ENCODE results near the gene FMNL2. TPM values are rescaled to one million over a fixed set of nuclear protein-coding genes. Genes with fewer than 3 reads are reported as not detected.
A peak's percentile ranks its signal among the peaks of the same experiment; 100 is the strongest.

The FMNL2 gene
- total and polyA plus RNA-seq, 10 donors = 8.8 to 59.3 (median 33.5) TPM

- H3K36me3 ChIP-seq = no peaks in the 10 kb centered on the region
- 68 to 80% (median 77%) methylated on average over 2 of the region's 2 CpGs for WGBS, 5 donors
- H3K4me3 ChIP-seq = peak overlapping the region in 2 of 8 donors; percentile 16 to 45
- intact Hi-C loops (cut with DNase I; ENCODE audit: low total_unique reads) = no loop called here
- no peaks in the 10 kb centered on the region for H3K9me3 ChIP-seq
- H3K4me1 ChIP-seq = peaks cover 0 to 74% (median 44%) of the 10 kb centered on the region in 6 donors
- DNase-seq = no peak
- H3K27ac ChIP-seq = peak overlapping the region in 7 of 8 donors; percentile 0 to 69 (median 59)
- H3K27me3 ChIP-seq (replicated peaks in 1 of 7) = no peaks in the 10 kb centered on the region
- no peak for TF ChIP-seq CTCF (IDR thresholded peaks at IDR 0.05 in 8 of 11, conservative IDR thresholded peaks at IDR 0.05 in 3 of 11)
- TF ChIP-seq POLR2AphosphoS5 (IDR thresholded peaks at IDR 0.05) = no peak
- no peak for TF ChIP-seq POLR2A (IDR thresholded peaks at IDR 0.05)
Measured at GRCh38 chr2:152406836-152407161, 71.8 kb downstream of the FMNL2 start.

GRCh38 chr2:152407204-152407721 lies 72.3 kb downstream of the FMNL2 start:
- H3K9me3 ChIP-seq = no peaks in the 10 kb centered on the region
- H3K4me1 ChIP-seq = peaks cover 0 to 77% (median 43%) of the 10 kb centered on the region in 6 donors
- 36 to 74% (median 56%) methylated on average over 8 of the region's 8 CpGs for WGBS, 5 donors
- TF ChIP-seq POLR2AphosphoS5 (IDR thresholded peaks at IDR 0.05) = peak in 2 of 3 donors; percentile 35 to 46
- no peak for TF ChIP-seq POLR2A (IDR thresholded peaks at IDR 0.05)
- intact Hi-C loops (cut with DNase I; ENCODE audit: low total_unique reads) = no loop called here
- H3K4me3 ChIP-seq = peak overlapping the region in 2 of 8 donors; percentile 16 to 45
- H3K27me3 ChIP-seq (replicated peaks in 1 of 7) = no peaks in the 10 kb centered on the region
- H3K36me3 ChIP-seq = no peaks in the 10 kb centered on the region
- peak overlapping the region; percentile 0 to 69 (median 56) for H3K27ac ChIP-seq
- no peak for DNase-seq

GRCh38 chr2:152407806-152408205 lies 72.8 kb downstream of the FMNL2 start:
- WGBS, 5 donors = 74 to 95% (median 85%) methylated on average over 1 of the region's 1 CpG
- Histone ChIP-seq H3K4me1 (peaks cover 0 to 72% (median 38%) of the 10 kb centered on the region in 6 donors), H3K27ac (peak overlapping the region; percentile 0 to 69 (median 56)), H3K27me3 (replicated peaks in 1 of 7) (no peaks in the 10 kb centered on the region), H3K4me3 (no peak overlapping the region), H3K36me3 (no peaks in the 10 kb centered on the region), H3K9me3 (no peaks in the 10 kb centered on the region)
- TF ChIP-seq POLR2AphosphoS5 (IDR thresholded peaks at IDR 0.05) = no peak
- no peak for TF ChIP-seq CTCF (IDR thresholded peaks at IDR 0.05 in 8 of 11, conservative IDR thresholded peaks at IDR 0.05 in 3 of 11)
- no peak for TF ChIP-seq POLR2A (IDR thresholded peaks at IDR 0.05)
- intact Hi-C loops (cut with DNase I; ENCODE audit: low total_unique reads) = no loop called here
- no peak for DNase-seq

- Histone ChIP-seq H3K36me3 (no peaks in the 10 kb centered on the region), H3K27me3 (replicated peaks in 1 of 7) (no peaks in the 10 kb centered on the region), H3K9me3 (no peaks in the 10 kb centered on the region), H3K4me3 (no peak overlapping the region), H3K4me1 (peaks cover 0 to 67% (median 35%) of the 10 kb centered on the region in 6 donors), H3K27ac (peak overlapping the region in 3 of 8 donors; percentile 60 to 69 (median 61))
- 92 to 100% (median 96%) methylated on average over 3 of the region's 3 CpGs for WGBS, 5 donors
- intact Hi-C loops (cut with DNase I; ENCODE audit: low total_unique reads) = no loop called here
- no peak for DNase-seq
- TF ChIP-seq POLR2AphosphoS5 (IDR thresholded peaks at IDR 0.05) (no peak), POLR2A (IDR thresholded peaks at IDR 0.05) (no peak), CTCF (IDR thresholded peaks at IDR 0.05 in 8 of 11, conservative IDR thresholded peaks at IDR 0.05 in 3 of 11) (no peak)
Measured at GRCh38 chr2:152408254-152408653, 73.3 kb downstream of the FMNL2 start.

All from spleen (tissue), 11 donors.